ENCODE data around the gene GULP1. TPM values are rescaled to one million over a fixed set of nuclear protein-coding genes. Genes with fewer than 3 reads are reported as not detected.
"Not testable (repeated sequence)": the region's sequence is repeated elsewhere in the genome, so short reads cannot be mapped to it uniquely, and the experiment has no call there.

The GULP1 gene
- total and polyA plus RNA-seq, 2 donors, result 36.2 to 119 TPM

- WGBS, result 56% methylated on average over 11 of the region's 11 CpGs
- Histone ChIP-seq H3K4me1 (ENCODE audit: insufficient read depth) (no peaks in the 10 kb centered on the region), H3K4me3 (ENCODE audit: low read depth, low read length) (no peak overlapping the region), H3K36me3 (ENCODE audit: insufficient read depth) (no peaks in the 10 kb centered on the region), H3K27ac (ENCODE audit: low read depth) (no peak overlapping the region)
- no peak for DNase-seq (ENCODE audit: extremely low spot score)
Observed at GRCh38 chr2:188278388-188279092, 13.1 kb upstream of the GULP1 start.

DNA sequence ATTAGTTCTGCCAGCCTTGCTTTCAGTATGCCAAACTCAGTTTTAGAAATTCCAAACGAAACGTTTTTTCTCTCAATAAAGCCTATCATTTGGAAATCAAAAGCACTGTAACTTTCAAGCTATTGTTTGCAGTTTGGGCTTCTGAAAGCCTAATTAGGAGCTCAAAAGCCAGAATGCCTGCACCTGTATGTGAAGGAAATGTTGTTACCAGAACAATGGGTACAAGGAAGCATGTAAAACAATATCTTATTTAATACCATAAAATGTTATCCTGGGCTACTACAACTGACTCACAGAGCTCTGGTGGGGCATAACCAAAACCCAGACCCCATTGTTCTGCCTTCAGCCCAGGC is 12.6 kb upstream of the GULP1 start:
- Histone ChIP-seq H3K4me1 (ENCODE audit: insufficient read depth) (no peaks in the 10 kb centered on the region), H3K4me3 (ENCODE audit: low read depth, low read length) (peak overlapping the region; percentile 14), H3K36me3 (ENCODE audit: insufficient read depth) (no peaks in the 10 kb centered on the region), H3K27ac (ENCODE audit: low read depth) (no peak overlapping the region)
- 37% methylated on average over 2 of the region's 2 CpGs for WGBS
- no peak for DNase-seq (ENCODE audit: extremely low spot score)

GRCh38 chr2:188280811-188281222 is 10.9 kb upstream of the GULP1 start:
- DNase-seq (ENCODE audit: extremely low spot score), result no peak
- H3K27ac ChIP-seq (ENCODE audit: low read depth), result no peak overlapping the region
- H3K4me3 ChIP-seq (ENCODE audit: low read depth, low read length), result no peak overlapping the region
- H3K36me3 ChIP-seq (ENCODE audit: insufficient read depth), result no peaks in the 10 kb centered on the region
- H3K4me1 ChIP-seq (ENCODE audit: insufficient read depth), result no peaks in the 10 kb centered on the region
- WGBS, result 54% methylated on average over 2 of the region's 2 CpGs

DNA sequence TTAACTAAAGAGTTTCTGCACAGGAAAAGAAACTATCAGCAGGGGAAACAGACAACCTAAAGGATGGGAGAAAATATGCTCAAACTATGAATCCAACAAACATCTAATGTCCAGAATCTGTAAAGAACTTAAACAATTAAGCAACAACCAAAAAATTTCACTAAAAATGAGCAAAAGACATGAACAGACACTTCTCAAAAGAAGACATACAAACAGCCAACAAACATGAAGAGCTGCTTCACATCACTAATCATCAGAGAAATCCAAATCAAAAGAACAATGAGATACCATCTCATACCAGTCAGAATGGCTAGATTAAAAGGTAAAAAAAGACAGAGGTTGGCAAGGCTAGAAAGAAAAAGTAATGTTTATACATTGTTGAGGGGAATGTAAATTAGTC is 8.8 kb upstream of the GULP1 start:
- H3K36me3 ChIP-seq (ENCODE audit: insufficient read depth), result no peaks in the 10 kb centered on the region

GRCh38 chr2:188284251-188284650 is 7.4 kb upstream of the GULP1 start:
- H3K4me3 ChIP-seq (ENCODE audit: low read depth, low read length); H3K27ac ChIP-seq (ENCODE audit: low read depth); DNase-seq (ENCODE audit: extremely low spot score); H3K4me1 ChIP-seq (ENCODE audit: insufficient read depth); H3K36me3 ChIP-seq (ENCODE audit: insufficient read depth): not testable (repeated sequence)
- 94% methylated on average over 3 of the region's 3 CpGs for WGBS

More for the DNA sequence above, 8.8 kb upstream of the GULP1 start:
- Histone ChIP-seq H3K4me3 (ENCODE audit: low read depth, low read length) (no peak overlapping the region), H3K27ac (ENCODE audit: low read depth) (no peak overlapping the region), H3K4me1 (ENCODE audit: insufficient read depth) (no peaks in the 10 kb centered on the region)
- no peak for DNase-seq (ENCODE audit: extremely low spot score)

DNA sequence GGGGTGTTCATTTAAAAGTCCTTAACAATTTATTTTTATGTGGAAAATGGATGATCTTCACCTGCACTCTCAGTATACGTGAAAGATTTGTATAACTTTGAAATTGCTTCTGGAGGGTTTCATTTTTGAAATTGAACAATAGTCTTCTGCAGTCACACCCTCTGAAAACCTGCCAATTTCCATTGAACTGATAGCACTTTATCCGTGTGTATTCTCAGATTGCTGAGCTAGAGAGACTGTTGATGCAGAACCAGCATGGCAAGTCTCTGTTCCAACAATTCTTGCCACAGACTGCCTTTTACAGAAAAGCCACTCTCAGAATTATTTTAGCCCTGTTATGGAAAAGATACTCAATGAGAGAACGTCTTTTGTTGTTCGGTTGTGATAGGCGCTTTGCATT is 6.6 kb upstream of the GULP1 start:
- Histone ChIP-seq H3K4me1 (ENCODE audit: insufficient read depth) (no peaks in the 10 kb centered on the region), H3K27ac (ENCODE audit: low read depth) (no peak overlapping the region), H3K4me3 (ENCODE audit: low read depth, low read length) (no peak overlapping the region), H3K36me3 (ENCODE audit: insufficient read depth) (no peaks in the 10 kb centered on the region)
- no peak for DNase-seq (ENCODE audit: extremely low spot score)
- 85% methylated on average over 5 of the region's 5 CpGs for WGBS

- H3K36me3 ChIP-seq (ENCODE audit: insufficient read depth), result no peaks in the 10 kb centered on the region
- no peaks in the 10 kb centered on the region for H3K4me1 ChIP-seq (ENCODE audit: insufficient read depth)
- H3K27ac ChIP-seq (ENCODE audit: low read depth), result no peak overlapping the region
- WGBS, result 78% methylated on average over 2 of the region's 2 CpGs
- H3K4me3 ChIP-seq (ENCODE audit: low read depth, low read length), result no peak overlapping the region
- DNase-seq (ENCODE audit: extremely low spot score), result no peak
Observed at GRCh38 chr2:188285774-188286173, 5.9 kb upstream of the GULP1 start.

DNA sequence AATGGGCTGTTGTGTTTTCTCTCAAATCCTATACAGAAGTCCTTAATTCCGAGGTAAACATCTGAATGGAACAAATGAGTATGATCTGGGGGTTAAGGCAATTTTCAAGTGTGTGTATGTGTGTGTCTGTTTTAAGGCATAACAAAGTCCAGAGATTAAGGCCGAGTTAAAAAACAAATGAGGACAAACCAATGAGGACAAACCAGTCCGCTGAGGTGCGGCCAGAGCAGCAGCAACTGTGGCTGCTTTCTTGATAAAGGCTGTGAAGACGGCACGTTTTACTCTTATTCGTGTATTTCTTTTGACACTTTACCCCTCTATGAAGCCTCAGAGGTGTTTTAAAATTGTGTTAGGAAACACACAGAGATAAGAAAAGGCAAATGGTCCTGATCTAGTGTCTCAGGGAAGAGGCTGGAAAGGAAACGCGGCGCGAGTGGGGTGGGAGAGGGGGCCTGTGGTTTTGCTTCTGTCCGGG is 495 bp upstream of the GULP1 start:
- peak overlapping the region; percentile 95 for H3K27ac ChIP-seq (ENCODE audit: low read depth)
- 2% methylated on average over 12 of the region's 12 CpGs for WGBS
- peak overlapping the region; percentile 77 for H3K4me3 ChIP-seq (ENCODE audit: low read depth, low read length)
- no peaks in the 10 kb centered on the region for H3K4me1 ChIP-seq (ENCODE audit: insufficient read depth)
- H3K36me3 ChIP-seq (ENCODE audit: insufficient read depth), result no peaks in the 10 kb centered on the region
- DNase-seq (ENCODE audit: extremely low spot score), result peak; percentile 43

DNA sequence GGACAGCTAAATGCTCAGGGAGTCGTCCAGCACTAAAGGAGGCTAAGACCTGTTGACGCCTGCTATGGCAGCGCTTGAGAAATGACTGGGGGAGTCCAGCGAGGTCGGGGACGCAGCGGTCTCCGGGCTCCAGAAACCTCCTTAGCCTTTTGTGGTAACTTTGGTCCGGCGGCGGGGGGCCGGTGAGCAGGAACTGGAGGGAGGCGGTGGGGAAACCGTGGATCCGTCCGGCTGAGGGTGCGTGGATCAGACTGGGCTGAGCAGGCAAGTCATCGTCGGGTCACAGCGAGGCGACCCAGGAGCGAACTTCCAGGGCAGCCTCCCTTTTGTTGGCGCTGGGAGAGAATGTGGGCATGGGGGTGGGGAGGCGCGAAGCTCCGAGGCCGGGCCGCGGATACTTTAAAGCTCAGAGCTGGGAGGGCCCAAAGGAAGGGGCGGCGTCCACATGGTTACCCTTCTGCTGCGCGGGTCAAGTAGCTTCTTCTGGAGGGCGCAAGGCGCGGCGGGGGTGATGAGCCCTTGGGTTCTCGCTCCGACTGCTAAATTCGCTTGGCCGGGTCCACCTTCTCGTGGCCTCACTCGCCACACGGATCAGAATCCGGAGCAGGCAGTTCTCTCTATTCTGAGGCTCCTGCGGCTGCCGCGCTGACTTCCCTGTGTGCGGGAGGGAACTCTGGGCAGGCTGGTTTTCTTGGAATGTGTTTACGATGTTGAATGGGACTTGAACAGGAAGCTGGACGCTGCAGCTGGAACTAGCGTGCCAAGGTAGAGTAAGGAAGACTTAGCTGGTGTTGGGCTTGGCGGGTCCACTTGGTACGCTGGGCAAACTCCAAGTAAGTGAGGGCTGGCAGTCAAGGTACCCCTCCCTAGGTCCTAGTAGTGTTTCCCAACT is 920 bp downstream of the GULP1 start:
- no peaks in the 10 kb centered on the region for H3K4me1 ChIP-seq (ENCODE audit: insufficient read depth)
- DNase-seq (ENCODE audit: extremely low spot score), result peak; percentile 33
- 1% methylated on average over 54 of the region's 54 CpGs for WGBS

DNA sequence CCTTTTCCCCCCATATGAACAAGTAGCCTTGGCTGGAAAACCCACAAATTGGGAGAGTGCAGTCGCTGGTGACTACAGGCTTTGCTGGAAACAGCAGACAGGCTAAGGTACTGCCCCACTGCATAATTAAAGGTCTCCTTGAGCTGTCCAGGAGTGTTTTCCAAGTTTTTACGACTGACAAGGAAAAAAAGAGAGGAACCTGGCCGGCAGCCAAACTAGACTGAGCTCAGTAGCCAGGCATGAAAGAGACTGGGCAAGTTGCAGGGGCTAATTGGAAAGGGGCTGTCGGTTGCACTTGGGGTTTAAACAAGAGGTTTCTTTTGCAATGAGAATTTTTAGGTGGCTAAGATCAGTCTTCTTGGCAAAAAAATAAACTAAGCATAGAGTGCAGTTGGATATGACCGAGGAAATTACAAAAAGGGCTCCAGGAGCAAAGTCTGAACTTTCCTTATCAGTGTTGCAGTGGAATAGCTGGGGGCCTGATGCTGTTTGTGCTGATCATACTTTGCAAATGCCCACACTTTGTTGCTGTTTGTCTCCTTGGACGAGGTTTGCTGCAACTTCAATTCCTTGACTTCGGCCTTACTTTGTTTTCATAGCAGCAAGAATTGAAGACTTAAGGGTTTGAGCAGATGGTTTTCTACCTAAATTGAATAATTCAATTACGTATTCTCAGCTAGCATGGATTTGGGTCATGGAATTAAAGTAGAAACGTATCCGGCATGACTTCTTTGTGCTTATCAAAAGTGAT is 2.1 kb downstream of the GULP1 start:
- peak; percentile 55 for DNase-seq (ENCODE audit: extremely low spot score)
- WGBS, result 15% methylated on average over 10 of the region's 10 CpGs
- Histone ChIP-seq H3K4me1 (ENCODE audit: insufficient read depth) (no peaks in the 10 kb centered on the region), H3K4me3 (ENCODE audit: low read depth, low read length) (peak overlapping the region; percentile 77), H3K27ac (ENCODE audit: low read depth) (peak overlapping the region; percentile 67), H3K36me3 (ENCODE audit: insufficient read depth) (no peaks in the 10 kb centered on the region)

More for the DNA sequence above, 920 bp downstream of the GULP1 start:
- Histone ChIP-seq H3K36me3 (ENCODE audit: insufficient read depth) (no peaks in the 10 kb centered on the region), H3K27ac (ENCODE audit: low read depth) (peak overlapping the region; percentile 95), H3K4me3 (ENCODE audit: low read depth, low read length) (peak overlapping the region; percentile 77)

DNA sequence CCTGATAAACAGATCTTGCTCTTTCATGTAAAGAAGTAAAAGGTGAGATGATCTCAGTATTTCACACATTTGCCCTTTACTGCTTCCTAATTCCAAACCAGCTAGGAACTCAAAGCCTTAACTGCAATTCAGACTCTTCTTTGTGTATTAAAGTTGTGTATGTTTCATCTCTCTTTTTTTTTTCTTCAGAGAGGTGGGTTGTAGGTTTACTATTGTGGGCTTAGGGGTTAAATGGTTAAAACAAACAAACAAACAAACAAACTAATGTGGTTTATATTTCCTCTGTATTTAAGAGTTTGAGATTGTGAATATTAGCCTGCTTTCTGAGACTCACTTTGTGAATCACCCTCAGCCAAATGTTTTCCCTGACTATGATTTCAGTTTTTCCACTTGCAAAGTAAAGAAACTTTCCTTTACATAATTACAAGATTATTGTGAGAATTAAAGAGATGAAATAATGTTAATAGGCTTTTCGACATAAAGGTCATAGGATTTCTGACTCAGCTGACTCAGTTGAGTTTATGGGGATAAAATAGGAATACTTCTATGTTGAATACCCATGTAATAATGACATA is 2.8 kb downstream of the GULP1 start:
- 32% methylated on average over 1 of the region's 1 CpG for WGBS
- Histone ChIP-seq H3K4me3 (ENCODE audit: low read depth, low read length) (peak overlapping the region; percentile 77), H3K4me1 (ENCODE audit: insufficient read depth) (no peaks in the 10 kb centered on the region), H3K27ac (ENCODE audit: low read depth) (peak overlapping the region; percentile 67), H3K36me3 (ENCODE audit: insufficient read depth) (no peaks in the 10 kb centered on the region)
- DNase-seq (ENCODE audit: extremely low spot score), result no peak

- Histone ChIP-seq H3K36me3 (ENCODE audit: insufficient read depth) (no peaks in the 10 kb centered on the region), H3K4me1 (ENCODE audit: insufficient read depth) (no peaks in the 10 kb centered on the region), H3K27ac (ENCODE audit: low read depth) (no peak overlapping the region), H3K4me3 (ENCODE audit: low read depth, low read length) (no peak overlapping the region)
- no peak for DNase-seq (ENCODE audit: extremely low spot score)
- 72% methylated on average over 3 of the region's 3 CpGs for WGBS
Observed at GRCh38 chr2:188295067-188295685, 3.5 kb downstream of the GULP1 start.

GRCh38 chr2:188297978-188298377 is 6.3 kb downstream of the GULP1 start:
- no peak for DNase-seq (ENCODE audit: extremely low spot score)
- Histone ChIP-seq H3K4me3 (ENCODE audit: low read depth, low read length) (no peak overlapping the region), H3K27ac (ENCODE audit: low read depth) (no peak overlapping the region), H3K36me3 (ENCODE audit: insufficient read depth) (no peaks in the 10 kb centered on the region), H3K4me1 (ENCODE audit: insufficient read depth) (no peaks in the 10 kb centered on the region)

Measured in urinary bladder (tissue), 4 donors.